ENCODE results near the gene OR1I1. TPM values are rescaled to one million over a fixed set of nuclear protein-coding genes. Genes with fewer than 3 reads are reported as not detected.
A peak's percentile ranks its signal among the peaks of the same experiment; 100 is the strongest.

OR1I1 gene
- total RNA-seq, 1 experiment from 2014 or later, result not detected

DNA sequence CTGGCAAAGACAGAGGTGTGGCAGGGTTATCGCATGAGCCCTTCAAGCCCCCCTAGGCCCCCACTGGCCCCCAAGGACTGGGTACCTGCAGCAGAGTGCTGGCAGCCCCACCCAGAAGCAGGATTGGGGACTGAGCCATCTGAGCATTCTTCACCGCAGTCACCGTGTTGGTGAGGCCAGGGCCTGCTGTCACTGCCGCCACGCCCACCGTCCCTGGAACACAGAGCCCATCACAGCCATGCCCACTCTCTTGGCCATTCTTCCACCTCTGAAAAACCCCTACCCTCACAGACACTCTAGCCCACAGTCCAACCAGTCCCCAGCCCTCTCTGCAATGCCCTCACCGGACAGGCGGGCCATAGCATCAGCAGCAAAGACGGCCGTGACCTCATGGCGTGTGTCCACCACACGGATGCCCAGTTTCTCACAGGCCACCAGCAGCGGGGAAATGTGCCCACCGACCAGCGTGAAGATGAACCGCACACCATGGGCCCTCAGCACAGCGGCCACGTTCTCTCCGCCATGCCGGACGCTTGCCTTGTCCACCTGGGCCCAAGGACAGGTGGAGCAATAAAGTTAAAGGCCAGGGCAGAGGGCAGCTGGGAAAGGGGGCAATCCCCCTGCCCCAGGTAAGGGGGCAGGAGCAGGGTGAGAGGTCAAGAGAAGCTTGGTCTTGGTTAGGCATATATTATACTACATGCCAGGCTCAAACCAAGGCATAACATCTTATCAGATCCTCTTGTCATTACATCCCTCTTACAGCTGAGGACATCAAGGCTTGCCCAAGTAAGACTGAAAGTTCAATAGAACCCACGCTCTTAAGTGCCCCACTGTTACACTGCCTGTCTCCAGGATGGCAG is 41.2 kb downstream of the OR1I1 start:
- Mint-ChIP-seq H3K36me3 (peaks cover 34% of the 10 kb centered on the region), H3K27ac (no peak overlapping the region), H3K4me1 (peaks cover 5% of the 10 kb centered on the region; the same call in 1 of the 2 replicates), H3K4me3 (peak overlapping the region; percentile 99), H3K9me3 (no peaks in the 10 kb centered on the region), H3K27me3 (ENCODE audit: low read depth) (no peaks in the 10 kb centered on the region; the same call in 1 of the 2 replicates)
- ChIA-PET CTCF (interaction anchor here (3.4 to 4.2 kb wide), 2 partner anchors 23 to 31 kb away, joined by 15 to 59 read pairs; no protein-coding TSS in a partner anchor), POLR2A (no interaction called here)
- ATAC-seq (no peak), DNase-seq (ENCODE audit: low spot score) (no peak)
- no peak for TF ChIP-seq ZNF138 (CRISPR knock-in tag; conservative IDR thresholded peaks at IDR 0.05)
- TF ChIP-seq, protein P1, sequence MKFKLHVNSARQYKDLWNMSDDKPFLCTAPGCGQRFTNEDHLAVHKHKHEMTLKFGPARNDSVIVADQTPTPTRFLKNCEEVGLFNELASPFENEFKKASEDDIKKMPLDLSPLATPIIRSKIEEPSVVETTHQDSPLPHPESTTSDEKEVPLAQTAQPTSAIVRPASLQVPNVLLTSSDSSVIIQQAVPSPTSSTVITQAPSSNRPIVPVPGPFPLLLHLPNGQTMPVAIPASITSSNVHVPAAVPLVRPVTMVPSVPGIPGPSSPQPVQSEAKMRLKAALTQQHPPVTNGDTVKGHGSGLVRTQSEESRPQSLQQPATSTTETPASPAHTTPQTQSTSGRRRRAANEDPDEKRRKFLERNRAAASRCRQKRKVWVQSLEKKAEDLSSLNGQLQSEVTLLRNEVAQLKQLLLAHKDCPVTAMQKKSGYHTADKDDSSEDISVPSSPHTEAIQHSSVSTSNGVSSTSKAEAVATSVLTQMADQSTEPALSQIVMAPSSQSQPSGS (CRISPR knock-in tag; IDR thresholded peaks at IDR 0.05; ENCODE audit: borderline replicate concordance, low read depth), result no peak
- TF ChIP-seq, protein P2, sequence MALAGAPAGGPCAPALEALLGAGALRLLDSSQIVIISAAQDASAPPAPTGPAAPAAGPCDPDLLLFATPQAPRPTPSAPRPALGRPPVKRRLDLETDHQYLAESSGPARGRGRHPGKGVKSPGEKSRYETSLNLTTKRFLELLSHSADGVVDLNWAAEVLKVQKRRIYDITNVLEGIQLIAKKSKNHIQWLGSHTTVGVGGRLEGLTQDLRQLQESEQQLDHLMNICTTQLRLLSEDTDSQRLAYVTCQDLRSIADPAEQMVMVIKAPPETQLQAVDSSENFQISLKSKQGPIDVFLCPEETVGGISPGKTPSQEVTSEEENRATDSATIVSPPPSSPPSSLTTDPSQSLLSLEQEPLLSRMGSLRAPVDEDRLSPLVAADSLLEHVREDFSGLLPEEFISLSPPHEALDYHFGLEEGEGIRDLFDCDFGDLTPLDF (CRISPR knock-in tag; IDR thresholded peaks at IDR 0.05), result no peak
- no peak for TF ChIP-seq RELA (CRISPR knock-in tag; IDR thresholded peaks at IDR 0.05; ENCODE audit: borderline replicate concordance)
- no peak for TF ChIP-seq TP53 (CRISPR knock-in tag; IDR thresholded peaks at IDR 0.05)
- TF ChIP-seq ELF4 (CRISPR knock-in tag; IDR thresholded peaks at IDR 0.05; ENCODE audit: low read depth), result no peak
- no peak for TF ChIP-seq ZNF219 (CRISPR knock-in tag; IDR thresholded peaks at IDR 0.05; ENCODE audit: borderline replicate concordance)
- TF ChIP-seq, protein P3, sequence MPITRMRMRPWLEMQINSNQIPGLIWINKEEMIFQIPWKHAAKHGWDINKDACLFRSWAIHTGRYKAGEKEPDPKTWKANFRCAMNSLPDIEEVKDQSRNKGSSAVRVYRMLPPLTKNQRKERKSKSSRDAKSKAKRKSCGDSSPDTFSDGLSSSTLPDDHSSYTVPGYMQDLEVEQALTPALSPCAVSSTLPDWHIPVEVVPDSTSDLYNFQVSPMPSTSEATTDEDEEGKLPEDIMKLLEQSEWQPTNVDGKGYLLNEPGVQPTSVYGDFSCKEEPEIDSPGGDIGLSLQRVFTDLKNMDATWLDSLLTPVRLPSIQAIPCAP (CRISPR knock-in tag; IDR thresholded peaks at IDR 0.05), result no peak
- TF ChIP-seq GABPB1 (CRISPR knock-in tag; IDR thresholded peaks at IDR 0.05), result no peak
- TF ChIP-seq, protein P4, sequence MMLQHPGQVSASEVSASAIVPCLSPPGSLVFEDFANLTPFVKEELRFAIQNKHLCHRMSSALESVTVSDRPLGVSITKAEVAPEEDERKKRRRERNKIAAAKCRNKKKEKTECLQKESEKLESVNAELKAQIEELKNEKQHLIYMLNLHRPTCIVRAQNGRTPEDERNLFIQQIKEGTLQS (CRISPR knock-in tag; conservative IDR thresholded peaks at IDR 0.05), result no peak
- no peak for TF ChIP-seq ZNF263 (CRISPR knock-in tag; IDR thresholded peaks at IDR 0.05; ENCODE audit: low read depth)
- TF ChIP-seq ZNF396 (CRISPR knock-in tag; IDR thresholded peaks at IDR 0.05; ENCODE audit: borderline replicate concordance), result no peak
- no peak for TF ChIP-seq FOXJ3 (CRISPR knock-in tag; IDR thresholded peaks at IDR 0.05; ENCODE audit: borderline replicate concordance)
- TF ChIP-seq, protein P5, sequence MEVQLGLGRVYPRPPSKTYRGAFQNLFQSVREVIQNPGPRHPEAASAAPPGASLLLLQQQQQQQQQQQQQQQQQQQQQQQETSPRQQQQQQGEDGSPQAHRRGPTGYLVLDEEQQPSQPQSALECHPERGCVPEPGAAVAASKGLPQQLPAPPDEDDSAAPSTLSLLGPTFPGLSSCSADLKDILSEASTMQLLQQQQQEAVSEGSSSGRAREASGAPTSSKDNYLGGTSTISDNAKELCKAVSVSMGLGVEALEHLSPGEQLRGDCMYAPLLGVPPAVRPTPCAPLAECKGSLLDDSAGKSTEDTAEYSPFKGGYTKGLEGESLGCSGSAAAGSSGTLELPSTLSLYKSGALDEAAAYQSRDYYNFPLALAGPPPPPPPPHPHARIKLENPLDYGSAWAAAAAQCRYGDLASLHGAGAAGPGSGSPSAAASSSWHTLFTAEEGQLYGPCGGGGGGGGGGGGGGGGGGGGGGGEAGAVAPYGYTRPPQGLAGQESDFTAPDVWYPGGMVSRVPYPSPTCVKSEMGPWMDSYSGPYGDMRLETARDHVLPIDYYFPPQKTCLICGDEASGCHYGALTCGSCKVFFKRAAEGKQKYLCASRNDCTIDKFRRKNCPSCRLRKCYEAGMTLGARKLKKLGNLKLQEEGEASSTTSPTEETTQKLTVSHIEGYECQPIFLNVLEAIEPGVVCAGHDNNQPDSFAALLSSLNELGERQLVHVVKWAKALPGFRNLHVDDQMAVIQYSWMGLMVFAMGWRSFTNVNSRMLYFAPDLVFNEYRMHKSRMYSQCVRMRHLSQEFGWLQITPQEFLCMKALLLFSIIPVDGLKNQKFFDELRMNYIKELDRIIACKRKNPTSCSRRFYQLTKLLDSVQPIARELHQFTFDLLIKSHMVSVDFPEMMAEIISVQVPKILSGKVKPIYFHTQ (CRISPR knock-in tag; IDR thresholded peaks at IDR 0.05), result no peak

DNA sequence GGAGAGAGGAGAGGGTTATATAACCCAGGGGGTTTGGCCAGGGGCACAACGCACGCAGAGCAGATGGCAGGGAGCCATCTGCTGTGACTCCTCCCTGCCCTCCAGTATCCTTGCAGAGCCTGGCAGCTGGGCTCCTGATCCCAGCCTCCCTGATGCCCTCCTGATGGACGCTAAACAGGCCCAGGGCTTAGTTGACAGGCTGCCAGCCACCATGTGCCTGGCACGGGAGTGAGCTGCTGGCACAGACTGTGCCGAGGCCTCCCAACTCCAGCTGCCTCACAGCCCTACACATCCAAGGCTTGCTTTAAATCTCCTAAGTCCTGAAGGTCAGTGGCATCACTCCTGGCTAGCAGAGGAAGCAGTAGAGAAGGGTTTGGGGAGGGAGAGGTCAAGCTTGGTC is 41.9 kb downstream of the OR1I1 start:
- no peak for ATAC-seq
- peaks cover 5% of the 10 kb centered on the region; the same call in 1 of the 2 replicates for H3K4me1 Mint-ChIP-seq
- peaks cover 27% of the 10 kb centered on the region for H3K36me3 Mint-ChIP-seq
- H3K27me3 Mint-ChIP-seq (ENCODE audit: low read depth), result no peaks in the 10 kb centered on the region; the same call in 1 of the 2 replicates
- POLR2A ChIA-PET, result no interaction called here
- no peak overlapping the region for H3K27ac Mint-ChIP-seq
- H3K4me3 Mint-ChIP-seq, result peak overlapping the region; percentile 99
- no peaks in the 10 kb centered on the region for H3K9me3 Mint-ChIP-seq
- CTCF ChIA-PET, result interaction anchor here (1.0 to 4.2 kb wide), 4 partner anchors 9 to 32 kb away, joined by 3 to 59 read pairs (median 9); no protein-coding TSS in a partner anchor
- TF ChIP-seq, protein P6, sequence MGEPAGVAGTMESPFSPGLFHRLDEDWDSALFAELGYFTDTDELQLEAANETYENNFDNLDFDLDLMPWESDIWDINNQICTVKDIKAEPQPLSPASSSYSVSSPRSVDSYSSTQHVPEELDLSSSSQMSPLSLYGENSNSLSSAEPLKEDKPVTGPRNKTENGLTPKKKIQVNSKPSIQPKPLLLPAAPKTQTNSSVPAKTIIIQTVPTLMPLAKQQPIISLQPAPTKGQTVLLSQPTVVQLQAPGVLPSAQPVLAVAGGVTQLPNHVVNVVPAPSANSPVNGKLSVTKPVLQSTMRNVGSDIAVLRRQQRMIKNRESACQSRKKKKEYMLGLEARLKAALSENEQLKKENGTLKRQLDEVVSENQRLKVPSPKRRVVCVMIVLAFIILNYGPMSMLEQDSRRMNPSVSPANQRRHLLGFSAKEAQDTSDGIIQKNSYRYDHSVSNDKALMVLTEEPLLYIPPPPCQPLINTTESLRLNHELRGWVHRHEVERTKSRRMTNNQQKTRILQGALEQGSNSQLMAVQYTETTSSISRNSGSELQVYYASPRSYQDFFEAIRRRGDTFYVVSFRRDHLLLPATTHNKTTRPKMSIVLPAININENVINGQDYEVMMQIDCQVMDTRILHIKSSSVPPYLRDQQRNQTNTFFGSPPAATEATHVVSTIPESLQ (CRISPR knock-in tag; IDR thresholded peaks at IDR 0.05), result no peak
- TF ChIP-seq CBFB (CRISPR knock-in tag; IDR thresholded peaks at IDR 0.05; ENCODE audit: low read depth), result no peak
- no peak for DNase-seq (ENCODE audit: low spot score)
